CD4-positive, alpha-beta T cell treated with Interleukin-17A for 4 hours (primary cell): ENCODE measurements around the gene ECHDC3.
"Not testable (repeated sequence)": the region's sequence is repeated elsewhere in the genome, so short reads cannot be mapped to it uniquely, and the experiment has no call there.

Source experiments
- DNase-seq: peaks from one replicate; pipeline ENCODE4 v3.0.0-alpha.2; 2020; ENCODE audit warnings: mixed read lengths

The ECHDC3 gene

GRCh38 chr10:11719496-11720259, 22.5 kb upstream of the ECHDC3 start:
- no peak for DNase-seq

GRCh38 chr10:11720260-11720741, 21.9 kb upstream of the ECHDC3 start:
- no peak for DNase-seq

- no peak for DNase-seq
These were observed 20.4 kb upstream of the ECHDC3 start for GRCh38 chr10:11721806-11722205.

- no peak for DNase-seq
These were observed 18.8 kb upstream of the ECHDC3 start for GRCh38 chr10:11723359-11723758.

DNA sequence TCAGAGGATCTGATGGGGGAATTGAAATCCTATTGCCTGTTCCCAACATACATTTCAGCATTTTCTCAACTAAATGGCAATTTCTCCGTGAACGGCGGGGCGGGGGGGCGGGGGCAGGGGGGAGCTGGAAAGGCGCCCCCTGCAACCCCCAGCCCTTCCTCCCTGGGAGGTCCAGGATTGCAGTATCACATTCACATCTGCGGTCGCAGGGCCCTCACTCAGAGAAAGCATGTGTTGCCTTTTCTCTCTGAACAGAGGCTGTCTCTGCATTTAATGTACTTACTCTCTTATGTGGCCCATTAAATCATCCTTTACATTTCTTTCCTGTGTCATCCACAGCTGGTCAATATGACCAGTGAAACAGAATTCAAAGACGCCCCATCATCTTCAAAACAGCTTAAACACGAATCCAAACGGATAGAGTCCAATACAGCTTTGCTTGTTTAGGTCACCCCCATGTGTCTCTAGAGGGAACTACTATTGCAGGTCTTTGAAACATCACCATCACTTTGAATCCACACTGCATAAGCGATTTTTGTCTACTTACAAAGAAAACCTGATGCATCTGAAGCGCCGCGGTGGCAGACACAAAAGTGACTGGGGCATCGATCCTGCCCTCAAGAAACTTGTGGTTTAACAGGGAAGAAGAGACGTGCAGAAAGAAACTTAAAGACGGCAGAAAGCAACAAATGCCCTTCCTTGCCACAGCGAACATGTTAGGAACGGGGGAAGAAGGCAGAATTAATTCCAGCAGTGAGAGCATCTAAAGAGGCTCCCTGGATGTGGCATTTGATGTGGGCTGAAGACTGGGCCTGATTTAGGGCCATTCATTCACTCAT, 17.0 kb upstream of the ECHDC3 start:
- peak; percentile 16 for DNase-seq

GRCh38 chr10:11725912-11726311, 16.3 kb upstream of the ECHDC3 start:
- no peak for DNase-seq

DNA sequence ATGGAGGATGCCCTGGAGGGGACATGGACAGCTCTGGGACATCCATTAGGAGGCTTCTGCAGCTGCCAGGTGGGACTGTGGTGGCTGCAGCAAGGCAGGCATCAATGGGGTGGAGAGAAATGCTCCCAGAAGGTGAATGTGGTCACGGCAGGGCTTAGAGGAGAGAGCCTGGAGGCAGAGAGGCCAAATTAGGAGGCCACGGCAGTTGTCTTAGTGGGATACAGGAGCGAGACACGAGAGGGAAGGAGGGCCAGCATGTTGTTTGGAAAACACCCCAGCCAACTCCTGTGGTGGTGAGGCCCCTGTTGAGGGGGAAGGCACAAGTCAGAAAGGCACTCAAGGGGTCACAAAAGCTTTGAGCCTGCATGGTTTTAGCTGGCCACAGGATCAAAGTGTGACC, 14.6 kb upstream of the ECHDC3 start:
- no peak for DNase-seq

GRCh38 chr10:11728353-11728752, 13.8 kb upstream of the ECHDC3 start:
- DNase-seq = no peak

DNA sequence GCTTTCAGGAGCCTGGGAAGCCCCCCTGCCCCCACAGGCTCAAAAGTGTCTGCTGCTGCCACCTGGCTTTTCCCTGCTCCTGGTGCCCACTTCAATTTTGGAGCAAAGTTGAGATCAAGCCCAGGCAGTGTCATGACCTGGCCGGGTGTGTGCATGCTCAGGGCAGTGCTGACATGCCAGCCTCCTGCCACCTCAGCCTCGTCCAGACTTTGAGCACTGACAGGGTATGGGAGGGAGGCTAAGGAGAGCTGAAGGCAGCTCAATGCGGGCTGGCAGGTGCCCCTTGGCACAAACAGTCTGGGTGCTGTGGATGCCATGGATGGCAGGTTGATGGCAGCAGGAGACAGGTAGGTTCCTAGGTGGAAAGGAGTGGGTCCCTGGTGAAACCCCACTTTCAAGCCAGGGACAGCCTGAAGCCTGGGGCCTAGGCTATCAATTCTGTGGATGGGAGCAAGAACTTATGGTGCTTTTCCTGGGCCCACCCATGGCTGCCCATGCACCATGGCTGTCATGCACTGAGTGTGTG, 12.3 kb upstream of the ECHDC3 start:
- DNase-seq = no peak

GRCh38 chr10:11730779-11731178, 11.4 kb upstream of the ECHDC3 start:
- DNase-seq = no peak

DNA sequence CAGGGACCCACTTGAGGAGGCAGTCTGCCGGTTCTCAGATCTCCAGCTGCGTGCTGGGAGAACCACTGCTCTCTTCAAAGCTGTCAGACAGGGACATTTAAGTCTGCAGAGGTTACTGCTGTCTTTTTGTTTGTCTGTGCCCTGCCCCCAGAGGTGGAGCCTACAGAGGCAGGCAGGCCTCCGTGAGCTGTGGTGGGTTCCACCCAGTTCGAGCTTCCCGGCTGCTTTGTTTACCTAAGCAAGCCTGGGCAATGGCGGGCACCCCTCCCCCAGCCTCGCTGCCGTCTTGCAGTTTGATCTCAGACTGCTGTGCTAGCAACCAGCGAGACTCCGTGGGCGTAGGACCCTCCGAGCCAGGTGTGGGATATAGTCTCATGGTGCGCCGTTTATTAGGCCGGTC, 5.4 kb upstream of the ECHDC3 start:
- not testable (repeated sequence) for DNase-seq

DNA sequence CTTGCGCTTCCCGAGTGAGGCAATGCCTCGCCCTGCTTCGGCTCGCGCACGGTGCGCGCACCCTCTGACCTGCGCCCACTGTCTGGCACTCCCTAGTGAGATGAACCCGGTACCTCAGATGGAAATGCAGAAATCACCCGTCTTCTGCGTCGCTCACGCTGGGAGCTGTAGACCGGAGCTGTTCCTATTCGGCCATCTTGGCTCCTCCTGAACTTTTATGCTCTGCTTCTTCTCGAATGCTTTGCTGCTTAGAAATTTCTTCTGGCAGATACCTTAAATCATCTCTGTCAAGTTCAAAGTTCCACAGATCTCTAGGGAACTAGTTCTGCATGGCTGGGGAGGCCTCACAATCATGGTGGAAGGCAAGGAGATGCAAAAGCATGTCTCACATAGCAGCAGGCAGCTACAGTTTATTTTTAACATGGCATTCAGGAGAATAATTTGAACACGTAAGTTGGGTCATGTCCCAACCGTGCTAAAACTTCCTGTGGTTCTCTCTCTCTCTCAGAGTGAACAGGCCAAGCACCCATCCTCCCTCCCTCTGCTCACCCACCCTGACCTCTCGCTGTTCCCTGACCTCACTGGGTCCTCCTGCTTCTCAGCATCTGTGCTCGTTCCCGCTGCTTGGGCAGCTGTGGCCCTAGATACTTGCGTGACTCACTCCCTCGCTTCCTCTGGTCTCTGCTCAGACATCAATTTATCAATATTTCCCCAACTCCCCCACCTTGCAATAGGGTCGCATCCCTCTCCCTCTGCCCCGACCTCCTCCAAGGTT, 4.7 kb upstream of the ECHDC3 start:
- DNase-seq = not testable (repeated sequence)

GRCh38 chr10:11740907-11741306, 1.3 kb upstream of the ECHDC3 start:
- DNase-seq = no peak

DNA sequence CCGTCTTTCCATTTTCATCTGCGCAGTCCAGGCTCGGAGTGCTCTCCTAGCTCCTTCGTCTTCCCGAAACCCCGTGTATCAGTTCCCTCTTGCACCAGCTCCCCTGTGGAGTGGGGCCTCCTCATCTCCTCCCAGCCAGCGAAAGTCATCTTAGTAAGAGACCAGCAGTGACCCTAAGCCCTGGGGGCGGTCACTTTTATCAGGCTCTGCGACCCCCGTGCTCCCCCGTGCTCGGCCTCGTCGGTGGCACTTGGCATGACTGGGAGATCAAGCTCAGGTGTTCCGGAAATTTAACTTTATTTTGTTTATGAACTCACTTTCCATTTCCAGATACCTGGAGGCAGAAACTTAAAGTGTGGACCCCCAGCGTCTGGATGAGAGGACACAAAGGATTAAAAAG, 574 bp upstream of the ECHDC3 start:
- DNase-seq = no peak

DNA sequence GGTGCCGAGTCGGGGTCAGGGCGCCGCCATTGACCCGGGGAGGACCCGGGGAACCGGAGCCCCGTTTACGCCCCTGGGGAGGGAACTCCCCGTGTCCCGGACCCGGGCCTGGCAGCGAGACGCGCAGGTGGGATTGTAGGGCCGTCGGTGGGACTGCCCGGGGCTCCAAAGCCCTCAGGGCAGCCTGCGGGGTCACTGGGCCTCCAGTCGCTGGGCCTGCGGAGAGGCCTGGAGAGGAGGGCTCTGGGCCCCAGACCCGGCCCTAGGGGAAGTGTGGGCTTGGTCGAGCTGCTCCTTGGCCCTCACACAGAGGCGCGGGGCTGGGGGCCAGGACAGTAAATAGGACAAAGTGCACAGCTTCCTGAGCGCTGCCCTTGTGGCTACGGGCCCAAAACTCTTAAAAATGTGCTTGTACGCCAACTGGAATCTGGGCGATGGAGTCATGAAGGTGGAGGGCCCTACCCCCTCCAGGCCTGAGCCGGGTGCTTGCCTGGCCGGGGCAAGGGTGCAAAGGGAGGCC, 657 bp downstream of the ECHDC3 start:
- DNase-seq = no peak

DNA sequence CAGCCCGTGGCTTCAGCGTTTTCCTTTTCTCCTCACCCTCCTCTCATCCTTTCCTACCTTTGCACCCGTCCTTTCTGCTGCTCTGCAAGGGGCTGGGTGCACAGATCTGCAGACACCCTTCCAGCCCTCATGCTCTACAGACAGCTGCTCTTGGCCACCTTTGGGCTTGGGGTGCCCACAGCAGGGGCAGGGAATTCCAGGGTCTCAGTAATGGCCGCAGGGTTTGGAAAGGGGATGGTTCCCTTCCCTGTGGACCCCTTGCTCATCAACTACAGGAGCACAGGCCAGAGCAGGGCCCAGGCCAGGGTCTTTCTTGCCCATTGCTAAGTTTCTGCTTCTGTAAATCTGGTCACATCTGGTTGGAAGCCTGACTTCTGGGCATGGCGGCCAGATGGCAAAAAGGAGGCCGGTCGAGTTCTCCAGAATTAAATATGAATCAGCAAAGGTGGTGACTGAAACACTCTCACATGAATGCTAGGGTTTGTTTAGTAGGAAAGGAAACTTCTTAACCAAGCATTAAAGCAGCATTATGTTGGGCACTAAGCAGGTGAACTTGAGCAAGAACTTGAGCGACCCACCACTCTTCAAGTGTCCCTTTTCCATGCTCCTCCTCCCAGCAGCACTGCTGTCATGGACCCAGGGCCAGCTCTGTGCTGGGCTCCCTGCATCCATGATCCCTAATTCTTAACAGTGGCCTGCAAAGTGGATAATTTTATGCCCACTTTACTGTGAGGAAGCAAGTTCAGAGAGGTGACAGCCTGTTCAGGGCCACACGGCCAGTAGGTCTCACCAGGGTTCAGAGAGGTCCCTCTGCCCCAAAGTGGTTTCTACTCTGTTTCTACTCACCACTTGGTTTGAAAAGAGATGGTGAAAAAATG, 1.5 kb downstream of the ECHDC3 start:
- DNase-seq = no peak

DNA sequence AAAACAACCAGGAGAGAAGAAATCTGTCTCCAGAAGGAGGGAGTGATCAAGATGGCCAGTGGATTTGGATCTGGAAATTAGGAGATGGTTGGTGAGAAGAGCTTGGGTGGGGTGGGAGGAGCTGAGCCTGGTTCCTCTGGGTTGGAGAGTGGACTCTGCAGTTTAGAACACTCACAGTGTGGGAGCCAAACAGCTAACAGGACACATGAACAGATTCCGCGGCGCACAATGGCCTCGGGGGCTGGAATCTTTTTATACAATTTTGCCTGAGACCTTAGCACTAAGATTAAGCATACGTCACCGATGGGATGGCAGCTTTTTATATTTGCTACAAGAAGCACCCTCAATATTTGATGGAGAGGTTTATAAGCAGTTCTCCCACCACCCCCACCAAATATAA, 2.9 kb downstream of the ECHDC3 start:
- DNase-seq = no peak

DNA sequence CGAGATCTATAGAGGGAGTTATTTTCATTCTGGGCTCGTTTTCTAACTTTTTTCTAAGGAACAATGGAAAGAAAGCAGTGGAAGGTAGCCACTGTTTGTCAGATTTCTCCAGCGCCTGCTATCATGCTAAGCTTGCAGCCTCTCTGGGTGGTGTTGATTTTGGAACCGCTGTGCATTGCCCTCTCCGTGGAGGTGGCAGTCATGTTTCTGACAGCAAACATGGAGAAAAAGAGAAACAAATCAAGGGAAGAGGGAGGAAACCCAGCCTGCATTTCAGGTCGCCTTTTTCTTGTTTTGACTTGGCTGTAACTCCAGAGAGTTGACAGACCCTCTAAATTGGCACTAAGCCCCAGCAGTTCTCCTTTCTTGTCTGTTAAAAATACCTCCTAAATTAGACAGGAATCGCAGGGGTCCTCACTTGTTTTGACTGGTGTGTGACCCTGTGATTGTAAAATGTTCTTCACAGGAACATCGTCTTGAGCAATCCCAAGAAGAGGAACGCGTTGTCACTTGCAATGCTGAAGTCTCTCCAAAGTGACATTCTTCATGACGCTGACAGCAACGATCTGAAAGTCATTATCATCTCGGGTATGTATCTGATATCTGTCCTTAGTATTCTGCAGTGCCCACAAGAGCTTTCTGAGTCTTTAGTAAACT, 4.8 kb downstream of the ECHDC3 start:
- DNase-seq = no peak

- DNase-seq = no peak
These were observed 6.7 kb downstream of the ECHDC3 start for GRCh38 chr10:11748866-11749265.

GRCh38 chr10:11750420-11750819, 8.2 kb downstream of the ECHDC3 start:
- DNase-seq = no peak

GRCh38 chr10:11754173-11754572, 12.0 kb downstream of the ECHDC3 start:
- no peak for DNase-seq
